ENCODE measurements around the gene ONECUT1.
"Not testable (repeated sequence)": the region's sequence is repeated elsewhere in the genome, so short reads cannot be mapped to it uniquely, and the experiment has no call there.

ONECUT1 gene

GRCh38 chr15:52790169-52790708, at the start of gene ONECUT1:
ONECUT1 (minus strand) TSS chr15:52790336; CDS start chr15:52789884, 452 bp downstream.
- no peak for DNase-seq (ENCODE audit: low read depth)

DNA sequence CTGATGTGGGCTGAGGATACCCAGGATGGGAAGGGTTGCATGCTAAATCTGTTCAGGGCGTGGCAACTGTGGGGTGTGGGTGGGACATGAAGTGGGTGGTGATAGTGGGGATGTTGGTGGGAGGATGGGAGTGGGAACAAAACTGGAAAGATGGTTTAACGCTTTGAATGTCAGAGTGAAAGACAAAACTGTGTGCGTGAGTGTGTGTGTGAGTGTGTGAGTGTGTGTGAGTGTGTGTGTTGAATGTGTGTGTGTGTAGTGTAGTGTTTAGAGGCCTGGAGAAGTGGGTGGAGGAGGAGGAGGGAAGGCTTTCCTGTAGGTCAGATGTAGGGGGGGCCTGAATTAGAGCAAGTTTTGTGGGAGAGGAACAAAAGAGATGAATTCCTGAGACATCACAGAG, 44.2 kb upstream of the ONECUT1 start:
- no peak for DNase-seq (ENCODE audit: low read depth)

DNA sequence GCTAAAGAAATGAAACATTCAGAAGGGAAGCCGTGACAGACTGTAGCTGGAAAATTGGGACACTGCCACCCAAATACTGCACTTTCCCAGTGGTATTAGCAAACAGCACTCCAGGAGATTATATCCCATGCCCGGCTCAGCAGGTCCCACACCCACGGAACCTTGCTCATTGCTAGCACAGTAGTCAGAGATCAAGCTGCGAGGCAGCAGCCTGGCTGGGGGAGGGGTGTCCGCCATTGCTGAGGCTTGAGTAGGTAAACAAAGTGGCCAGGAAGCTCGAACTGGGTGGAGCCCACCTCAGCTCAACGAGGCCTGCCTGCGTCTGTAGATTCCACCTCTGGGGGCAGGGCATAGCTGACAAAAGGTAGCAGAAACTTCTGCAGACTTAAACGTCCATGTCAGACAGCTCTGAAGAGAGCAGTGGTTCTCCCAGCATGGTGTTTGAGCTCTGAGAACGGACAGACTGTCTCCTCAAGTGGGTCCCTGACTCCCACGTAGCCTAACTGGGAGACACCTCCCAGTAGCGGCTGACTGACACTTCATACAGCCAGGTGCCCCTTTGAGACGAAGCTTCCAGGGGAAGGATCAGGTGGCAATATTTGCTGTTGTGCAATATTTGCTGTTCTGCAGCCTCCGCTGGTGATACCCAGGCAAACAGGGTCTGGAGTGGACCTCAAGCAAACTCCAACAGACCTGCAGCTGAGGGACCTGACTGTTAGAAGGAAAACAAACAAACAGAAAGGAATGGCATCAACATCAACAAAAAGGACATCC, 34.2 kb upstream of the ONECUT1 start:
- not testable (repeated sequence) for DNase-seq (ENCODE audit: low read depth)

GRCh38 chr15:52822475-52822874, 32.3 kb upstream of the ONECUT1 start:
- DNase-seq (ENCODE audit: low read depth) = no peak

- DNase-seq (ENCODE audit: low read depth) = no peak
These were observed 29.1 kb upstream of the ONECUT1 start for GRCh38 chr15:52819253-52819652.

GRCh38 chr15:52815899-52816298, 25.8 kb upstream of the ONECUT1 start:
- not testable (repeated sequence) for DNase-seq (ENCODE audit: low read depth)

DNA sequence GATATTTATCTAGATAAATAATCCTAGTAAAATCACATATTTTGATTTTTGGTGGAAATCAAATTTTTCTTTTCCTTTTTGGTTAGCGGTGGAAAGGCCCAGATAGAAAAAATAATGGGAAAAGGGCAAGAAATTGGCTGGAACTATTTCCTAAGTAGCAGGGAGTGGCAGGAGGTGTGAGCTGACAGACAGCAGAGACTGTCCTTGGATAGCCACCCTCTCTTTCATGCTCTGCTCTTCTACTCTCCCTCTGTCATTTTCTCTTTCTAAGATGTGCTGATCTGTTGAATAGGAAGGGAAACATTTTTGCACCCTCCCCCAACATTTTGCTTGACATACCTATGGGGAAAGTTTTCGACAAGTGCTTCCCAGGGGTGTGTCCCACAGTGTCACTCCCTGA, 18.9 kb upstream of the ONECUT1 start:
- no peak for DNase-seq (ENCODE audit: low read depth)

DNA sequence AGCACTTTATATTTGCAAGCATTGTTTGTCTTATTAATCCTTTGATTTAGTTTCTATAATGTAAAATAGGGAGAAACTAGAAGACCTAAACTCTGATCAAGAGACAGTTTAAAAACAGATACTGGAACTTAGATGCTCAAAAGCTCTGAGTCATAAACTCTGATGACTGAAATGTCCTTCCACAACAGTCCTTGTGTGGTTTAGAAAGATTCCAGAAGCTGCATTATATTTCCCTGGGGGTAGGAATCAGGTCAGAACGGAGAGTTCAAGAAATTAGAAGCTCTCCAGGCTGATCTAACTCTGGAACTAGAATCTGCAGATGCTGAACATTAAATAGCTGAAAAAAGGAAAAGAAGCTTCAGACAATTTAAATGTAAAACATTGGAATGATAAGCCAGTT, 18.3 kb upstream of the ONECUT1 start:
- DNase-seq (ENCODE audit: low read depth) = no peak

DNA sequence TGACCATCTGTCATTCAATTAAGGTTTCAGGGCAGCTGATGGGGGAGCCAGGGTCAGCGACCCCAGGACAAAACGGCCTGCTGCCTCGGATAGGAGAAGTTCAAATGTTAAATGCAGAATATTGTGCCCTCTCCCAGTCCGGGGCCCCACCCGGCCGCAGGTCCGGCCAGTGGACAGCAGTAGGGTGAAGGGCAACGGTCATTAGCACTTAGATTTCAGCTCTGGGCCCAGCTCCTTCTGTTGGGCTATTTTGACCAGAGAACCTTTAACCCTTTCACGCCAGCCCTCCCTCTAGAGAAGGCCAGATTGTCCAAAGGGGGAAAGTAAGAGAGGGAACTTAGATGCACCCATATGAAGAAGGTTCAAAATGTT, 16.1 kb upstream of the ONECUT1 start:
- no peak for DNase-seq (ENCODE audit: low read depth)

DNA sequence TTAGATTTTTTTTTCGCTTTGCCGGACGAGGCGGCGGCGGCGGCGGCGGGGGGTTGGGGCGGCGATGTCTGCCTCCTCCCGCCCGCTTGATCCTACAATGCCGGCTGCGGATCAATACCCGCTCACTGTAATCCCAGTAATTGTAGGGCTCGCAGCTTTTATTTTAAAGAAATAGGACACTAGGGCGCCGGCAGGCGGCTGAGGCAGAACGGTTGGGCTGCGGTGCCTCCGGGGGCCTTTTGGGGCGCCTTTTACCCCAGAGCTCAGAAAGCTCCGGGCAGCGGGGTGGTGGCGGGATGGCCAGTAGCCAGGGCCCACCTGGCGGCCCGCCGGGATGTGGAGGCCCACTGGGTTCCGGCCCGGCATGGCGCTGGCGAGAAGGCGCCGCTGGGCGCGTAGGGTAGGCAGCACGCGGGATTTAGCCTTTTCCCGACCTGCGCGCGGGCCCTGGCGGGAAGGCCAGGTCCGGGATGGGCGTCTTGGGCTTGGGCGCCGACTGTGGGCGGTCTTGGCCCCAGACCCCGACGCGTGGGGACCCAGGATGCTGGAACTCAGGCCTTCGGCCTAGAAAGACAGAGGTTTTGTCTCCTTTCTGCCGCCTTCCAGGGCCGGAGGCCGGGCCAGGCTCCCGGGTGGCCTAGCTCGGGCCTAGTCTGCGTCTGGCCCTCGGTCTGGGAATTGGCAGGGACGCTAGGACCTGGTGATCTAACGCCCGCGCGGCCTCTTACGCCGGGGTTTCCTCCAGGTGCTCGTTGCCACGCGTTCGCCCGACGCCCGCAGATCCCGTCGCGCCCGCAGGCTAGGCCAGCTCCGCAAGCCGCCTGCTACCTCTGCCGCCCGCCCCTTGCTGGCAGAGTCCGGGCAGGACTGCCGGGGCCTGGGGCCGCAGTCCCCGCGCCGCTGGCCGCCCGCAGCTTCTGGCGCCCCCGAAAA, 15.5 kb upstream of the ONECUT1 start:
- DNase-seq (ENCODE audit: low read depth) = no peak

GRCh38 chr15:52804526-52805081, 14.5 kb upstream of the ONECUT1 start:
- no peak for DNase-seq (ENCODE audit: low read depth)

- no peak for DNase-seq (ENCODE audit: low read depth)
These were observed 13.6 kb upstream of the ONECUT1 start for GRCh38 chr15:52803467-52804306.

DNA sequence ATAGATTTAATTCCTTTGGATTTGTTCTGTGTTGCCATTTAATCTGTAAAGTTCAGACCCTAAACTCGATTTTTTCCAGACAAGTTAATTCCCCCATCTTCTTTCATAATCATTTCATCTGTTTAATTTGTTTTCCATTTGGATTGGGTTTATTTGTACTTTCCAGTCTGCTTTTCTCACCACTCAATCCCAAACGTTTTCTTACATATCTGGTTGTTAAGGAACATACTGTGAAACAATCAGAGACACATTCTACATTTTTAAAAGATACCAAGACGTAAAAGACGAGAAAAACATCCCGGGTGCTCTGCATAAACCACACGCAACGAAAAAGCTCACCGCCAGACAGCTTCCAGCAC, 13.0 kb upstream of the ONECUT1 start:
- no peak for DNase-seq (ENCODE audit: low read depth)

DNA sequence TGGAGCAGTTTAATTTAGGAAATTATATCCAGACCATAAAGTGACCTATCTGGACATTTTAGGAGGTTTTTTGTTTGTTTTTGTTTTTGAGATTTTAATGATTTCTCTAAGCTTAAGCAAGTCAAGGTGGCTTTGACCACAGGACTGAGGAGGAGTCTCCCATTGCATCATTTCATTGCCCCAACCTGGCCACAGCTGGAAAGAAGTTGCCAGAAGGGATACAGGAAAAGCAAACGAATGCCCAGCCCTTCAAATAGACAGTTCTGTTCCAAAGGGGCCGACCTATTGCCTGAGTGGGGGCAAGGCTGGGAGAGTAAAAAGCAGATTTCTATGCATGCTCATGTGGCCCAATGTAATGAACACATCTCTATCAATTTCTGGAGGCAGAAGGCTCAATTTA, 12.0 kb upstream of the ONECUT1 start:
- DNase-seq (ENCODE audit: low read depth) = no peak

- no peak for DNase-seq (ENCODE audit: low read depth)
These were observed 11.6 kb upstream of the ONECUT1 start for GRCh38 chr15:52801748-52802085.

DNA sequence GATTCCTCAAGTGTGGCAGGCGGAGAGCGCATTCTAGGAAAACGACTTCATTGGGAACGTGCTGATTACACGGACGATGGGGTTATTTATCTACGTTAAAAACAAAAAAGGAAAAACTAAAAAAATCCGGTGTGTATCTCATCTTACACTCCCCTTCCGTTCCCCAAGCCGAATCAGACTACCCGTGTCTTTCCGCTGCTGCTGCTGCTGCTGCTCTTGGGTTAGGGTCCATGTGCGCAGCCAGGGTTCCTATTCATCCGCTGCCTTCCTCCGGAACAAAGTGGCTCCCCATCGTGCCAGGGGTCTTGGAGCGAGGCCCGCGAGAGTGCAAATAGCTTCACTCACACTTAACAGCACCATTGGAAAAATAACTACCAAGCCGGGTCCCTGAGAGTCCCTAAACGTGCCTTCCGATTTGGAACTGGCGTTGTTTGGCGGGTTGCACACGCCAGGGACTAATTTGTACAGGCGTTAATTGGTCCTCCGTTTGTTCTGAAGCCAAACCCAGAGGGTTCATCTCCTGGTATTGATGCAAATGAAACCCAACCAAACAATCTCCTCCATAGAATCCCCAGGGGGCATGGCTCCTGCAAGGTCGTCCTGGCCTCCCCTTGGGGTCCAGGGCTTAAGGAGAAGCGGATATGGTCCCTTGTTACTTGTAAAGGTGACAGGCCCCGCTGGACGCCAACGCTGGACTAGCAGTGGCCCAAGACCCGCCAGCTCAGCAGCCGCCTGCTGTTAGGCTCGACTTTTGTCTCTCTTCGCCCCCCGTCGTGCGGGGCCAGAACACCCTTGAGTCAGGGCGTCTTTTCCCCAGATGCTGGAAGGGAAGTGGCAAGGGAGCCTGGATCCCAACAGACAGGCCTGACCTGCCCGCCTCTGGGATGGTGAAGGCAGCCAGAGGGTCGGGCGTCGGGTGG, 11.0 kb upstream of the ONECUT1 start:
- no peak for DNase-seq (ENCODE audit: low read depth)

DNA sequence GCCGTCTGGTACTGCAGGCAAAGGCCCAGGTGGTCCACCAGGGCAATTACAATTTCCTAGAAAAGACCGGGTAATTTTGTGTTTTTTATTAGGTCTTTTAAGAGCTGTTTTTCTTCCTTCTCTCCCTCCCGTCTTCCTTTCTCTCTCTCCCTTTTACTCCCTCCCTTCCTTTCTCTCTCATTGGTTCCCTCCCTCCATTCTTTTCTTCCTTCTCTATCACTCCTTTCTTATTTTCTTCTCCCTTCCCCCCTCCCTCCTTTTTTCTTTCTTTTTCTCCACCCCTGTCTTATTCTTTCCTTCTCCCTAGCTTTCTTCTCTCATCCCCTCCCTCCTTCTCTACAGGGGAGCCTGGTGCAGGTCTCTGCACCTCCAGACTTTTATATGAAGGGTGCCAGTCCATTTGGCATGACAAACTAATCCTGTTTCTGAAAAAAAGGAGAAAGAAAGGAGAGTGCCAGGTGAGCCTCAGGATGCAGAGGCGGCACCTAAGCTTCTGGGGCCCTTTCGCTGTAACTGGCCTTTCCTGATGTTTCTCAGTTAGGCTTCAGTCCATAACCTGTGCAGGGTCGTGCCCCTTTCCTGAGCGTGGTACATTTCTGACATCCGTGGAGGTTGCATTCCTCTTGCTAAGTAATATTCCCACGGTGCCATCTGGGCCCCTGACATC, 9.1 kb upstream of the ONECUT1 start:
- no peak for DNase-seq (ENCODE audit: low read depth)

GRCh38 chr15:52798529-52799101, 8.5 kb upstream of the ONECUT1 start:
- DNase-seq (ENCODE audit: low read depth) = no peak

DNA sequence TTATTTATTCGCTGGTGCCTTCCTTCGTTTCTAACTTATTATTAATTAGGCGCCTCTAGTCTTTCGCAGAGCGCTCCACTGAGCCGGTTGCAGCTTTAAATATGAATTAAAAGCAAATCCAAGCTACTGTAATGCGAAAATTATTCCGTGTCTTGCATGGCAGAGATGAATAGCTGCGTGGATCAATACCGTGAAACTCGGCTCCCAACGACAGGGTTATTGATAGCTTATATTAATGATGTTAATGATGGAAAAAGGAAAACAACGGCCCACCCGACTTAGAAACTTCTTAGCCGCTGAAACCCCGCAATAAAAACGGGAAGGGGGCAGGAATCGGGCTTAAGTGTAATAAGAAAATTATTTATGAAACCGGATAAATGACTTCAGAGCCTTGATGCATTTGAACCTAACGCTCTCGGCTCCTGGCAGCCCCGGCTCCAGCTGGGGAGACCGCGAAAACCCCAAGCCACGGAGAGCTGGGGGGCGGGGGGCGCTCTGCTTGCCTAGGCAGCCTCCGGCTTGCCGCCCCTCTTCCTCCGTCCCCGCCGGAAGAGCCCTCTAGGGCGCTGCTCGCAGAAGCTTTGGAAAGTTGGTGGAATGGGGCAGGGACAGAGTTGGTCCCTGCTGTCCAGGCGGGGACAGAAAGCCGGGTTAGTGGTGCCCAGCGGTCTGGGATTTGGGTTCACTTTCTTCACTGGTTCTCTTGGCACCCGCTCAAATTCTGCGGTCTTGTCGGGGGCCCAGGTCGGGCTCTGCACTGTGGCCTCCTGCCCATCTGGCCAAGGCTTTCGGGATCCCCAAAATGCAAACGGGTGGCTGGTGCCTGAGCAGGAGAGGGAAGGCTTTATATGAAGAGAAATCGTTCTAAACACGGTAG, 7.7 kb upstream of the ONECUT1 start:
- DNase-seq (ENCODE audit: low read depth) = no peak
